GM18520 (cell line): Measurements from ENCODE around the gene DACH1.

Experiments used
- ATAC-seq: cut with Tn5 transposase; IDR thresholded peaks from one replicate; pipeline ENCODE4 v1.9.1; 2021; ENCODE audit not compliant: unreplicated experiment

DACH1 gene

DNA sequence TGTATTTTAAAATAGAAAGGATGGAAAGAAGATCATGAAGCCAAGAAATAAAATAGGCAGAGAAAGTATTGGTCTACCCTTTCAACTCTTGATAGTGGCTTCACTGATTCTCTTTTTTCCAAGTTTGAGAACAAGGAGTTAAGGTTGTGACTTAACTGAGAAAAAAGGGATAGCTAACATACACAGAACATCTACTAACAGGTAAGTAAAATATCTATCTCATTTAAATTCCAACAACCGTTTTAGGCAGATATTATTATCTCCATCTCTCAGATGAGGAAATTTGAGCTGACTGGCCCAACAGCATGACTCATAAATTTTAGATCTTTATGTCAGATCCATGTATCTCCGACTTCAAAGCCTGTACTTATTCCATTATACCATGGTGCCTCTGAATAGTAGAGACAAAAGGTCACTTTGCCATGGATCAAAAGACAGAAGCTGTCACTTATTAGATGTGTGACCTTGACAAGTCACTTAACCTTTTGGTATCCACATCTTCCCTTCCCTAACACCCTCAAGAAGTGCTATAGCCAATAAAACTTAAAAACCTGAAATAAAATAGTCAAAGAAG, 152.1 kb downstream of the DACH1 start:
- ATAC-seq = no peak

DNA sequence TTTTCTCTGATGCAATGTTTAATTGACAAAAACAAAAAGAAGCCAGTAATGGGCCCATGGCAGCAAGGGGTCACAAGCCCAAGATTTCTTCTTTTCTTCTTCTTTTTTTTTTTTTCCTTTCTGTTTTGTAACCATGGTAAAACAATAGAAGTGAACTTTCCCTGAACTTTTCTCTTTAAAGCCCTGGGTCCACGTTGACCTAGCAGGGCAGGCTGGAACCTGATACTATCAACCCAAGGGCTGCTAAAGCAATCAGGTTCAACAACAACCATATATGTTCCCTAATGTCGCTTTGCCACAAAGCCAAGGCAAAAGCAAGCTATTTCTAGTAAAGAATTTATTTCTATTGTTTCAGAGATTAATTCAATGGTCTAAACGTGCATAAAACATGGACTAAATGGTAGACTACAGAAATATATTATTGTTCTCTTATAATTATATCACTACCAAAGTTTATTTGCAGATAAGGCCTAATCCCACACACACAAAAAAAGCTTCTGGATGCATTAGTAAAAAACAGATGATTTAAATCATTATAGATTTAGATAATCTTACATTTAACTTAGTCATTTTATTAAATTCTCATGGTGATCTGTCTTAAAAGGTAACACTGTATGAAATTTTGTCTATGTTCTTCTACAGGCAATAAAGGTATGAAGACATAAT, 153.9 kb downstream of the DACH1 start:
- no peak for ATAC-seq

DNA sequence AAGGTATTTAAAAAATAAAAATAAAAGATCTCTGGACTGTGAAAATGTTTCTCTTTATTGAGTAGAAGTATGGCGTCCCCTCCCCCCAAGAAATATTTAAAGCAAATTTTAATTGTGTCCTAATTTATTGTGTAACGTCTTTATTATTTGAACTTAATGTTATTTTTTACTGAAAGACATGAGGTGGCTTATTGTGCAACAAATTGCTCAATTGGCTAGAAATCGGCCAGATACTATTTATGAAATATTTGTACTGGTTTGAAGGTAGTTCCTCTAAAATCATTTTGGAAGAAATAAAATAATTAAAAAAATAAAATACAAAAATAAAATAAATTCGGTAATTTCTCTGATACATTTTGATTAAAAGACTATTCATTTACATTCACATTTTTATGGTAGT, 162.3 kb downstream of the DACH1 start:
- ATAC-seq = no peak

DNA sequence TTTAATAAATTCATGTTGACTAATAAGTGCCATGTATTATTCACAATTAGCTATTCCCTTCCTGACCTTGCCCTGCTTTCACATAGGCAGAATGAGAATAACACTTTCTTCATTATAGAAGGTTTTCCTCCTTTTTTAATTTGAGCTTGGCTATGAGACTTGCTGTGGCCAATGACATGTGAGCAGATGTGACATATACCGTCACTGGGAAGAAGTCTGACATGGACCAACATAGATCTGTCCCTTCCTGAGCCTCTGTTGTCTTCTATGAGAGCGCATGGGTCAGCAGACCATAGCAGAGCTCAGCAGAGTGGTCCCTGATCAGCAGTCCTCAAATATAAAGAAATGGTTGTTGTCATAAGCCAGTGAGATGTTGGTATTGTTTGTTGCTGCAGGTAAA, 163.9 kb downstream of the DACH1 start:
- no peak for ATAC-seq

DNA sequence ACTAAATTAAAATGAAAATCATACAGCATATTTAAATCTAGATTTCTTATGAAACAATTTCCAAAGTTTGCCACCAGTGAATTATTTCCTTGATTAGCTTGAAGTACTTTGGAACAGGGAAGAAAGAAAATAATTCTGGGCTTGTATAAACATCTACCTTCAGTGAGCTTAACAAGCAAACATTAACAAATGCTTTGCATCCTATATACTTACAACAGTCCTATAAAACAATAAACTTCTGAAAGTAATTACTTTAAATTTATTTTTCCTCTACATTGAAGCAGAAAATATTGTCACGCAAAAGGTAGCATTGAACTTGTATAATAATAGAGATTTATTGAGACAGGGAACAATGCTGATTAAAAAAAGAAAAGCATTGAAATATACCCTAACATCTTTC, 164.8 kb downstream of the DACH1 start:
- ATAC-seq = no peak

DNA sequence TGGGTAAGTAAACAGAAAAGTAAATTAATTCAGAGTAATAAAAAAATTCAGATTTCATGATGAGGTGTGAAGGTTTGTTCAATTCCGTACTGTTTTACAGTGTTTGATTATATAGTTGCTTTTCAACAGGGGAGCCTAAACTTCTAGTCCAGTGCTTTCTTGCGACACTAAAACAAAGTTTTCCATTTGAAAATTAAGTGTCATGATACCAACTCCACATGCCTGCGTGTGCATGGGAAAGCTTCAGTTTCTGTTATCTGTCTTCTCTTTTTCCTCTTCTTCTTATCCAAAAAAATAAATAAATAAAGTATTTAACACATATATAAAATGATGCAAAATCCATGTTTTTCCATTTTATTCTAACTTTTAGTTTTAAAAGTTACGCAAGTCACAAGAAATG, 165.3 kb downstream of the DACH1 start:
- ATAC-seq = no peak

DNA sequence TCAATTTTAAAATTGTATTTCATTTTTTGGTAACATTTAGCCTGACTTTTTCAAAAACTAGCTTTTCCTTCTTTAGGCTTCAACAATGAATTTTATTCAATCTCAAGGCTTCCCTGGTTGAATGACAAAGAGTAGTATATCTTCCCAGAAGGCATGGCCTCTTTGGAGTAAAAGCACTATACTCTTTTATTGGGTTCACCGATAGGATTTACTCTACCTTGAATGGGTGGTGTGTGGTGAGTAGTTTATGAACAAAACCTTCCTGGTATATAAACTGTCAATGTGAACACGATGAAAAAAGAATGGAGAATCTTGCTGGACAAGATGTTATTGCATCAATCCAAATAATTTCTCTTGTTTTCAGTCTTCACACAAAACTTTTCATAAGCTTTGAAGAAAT, 167.7 kb downstream of the DACH1 start:
- no peak for ATAC-seq

DNA sequence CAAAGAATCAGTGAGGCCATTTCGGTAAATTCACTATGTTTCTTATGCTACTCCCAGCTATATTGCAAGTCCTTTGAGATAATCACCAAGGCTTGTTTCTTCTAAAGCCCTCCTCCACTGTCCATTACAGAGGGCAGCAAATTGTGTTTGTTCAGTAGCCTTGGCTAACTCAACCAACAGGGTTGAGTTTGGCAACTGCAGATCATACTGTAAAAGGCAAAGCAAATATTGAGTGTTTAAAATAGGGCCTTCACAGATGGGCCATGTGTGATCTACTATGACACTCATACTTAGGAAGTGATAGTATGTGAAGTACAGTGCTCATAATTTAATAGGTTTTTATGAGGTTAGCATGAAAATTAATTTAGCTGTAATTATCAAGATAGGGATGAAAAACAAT, 171.3 kb downstream of the DACH1 start:
- ATAC-seq = no peak

DNA sequence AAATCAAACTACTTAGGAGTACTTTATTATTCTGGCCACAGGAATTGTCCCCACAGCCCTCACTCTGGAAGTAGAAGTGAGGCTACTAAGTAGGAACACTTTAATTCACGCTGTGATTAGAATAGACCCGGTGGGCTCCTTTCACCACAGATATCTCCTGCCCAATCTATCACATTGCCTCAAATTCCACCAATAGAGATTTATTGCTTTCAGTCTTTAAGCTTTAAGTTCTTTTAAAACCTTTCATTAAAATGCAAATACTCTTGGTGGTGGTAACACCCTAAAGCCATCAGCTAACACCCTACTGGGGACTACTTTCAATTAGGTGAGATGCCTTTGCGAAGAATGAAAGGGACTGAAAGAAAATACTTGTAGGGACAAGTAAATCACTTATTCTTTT, 181.9 kb downstream of the DACH1 start:
- no peak for ATAC-seq

DNA sequence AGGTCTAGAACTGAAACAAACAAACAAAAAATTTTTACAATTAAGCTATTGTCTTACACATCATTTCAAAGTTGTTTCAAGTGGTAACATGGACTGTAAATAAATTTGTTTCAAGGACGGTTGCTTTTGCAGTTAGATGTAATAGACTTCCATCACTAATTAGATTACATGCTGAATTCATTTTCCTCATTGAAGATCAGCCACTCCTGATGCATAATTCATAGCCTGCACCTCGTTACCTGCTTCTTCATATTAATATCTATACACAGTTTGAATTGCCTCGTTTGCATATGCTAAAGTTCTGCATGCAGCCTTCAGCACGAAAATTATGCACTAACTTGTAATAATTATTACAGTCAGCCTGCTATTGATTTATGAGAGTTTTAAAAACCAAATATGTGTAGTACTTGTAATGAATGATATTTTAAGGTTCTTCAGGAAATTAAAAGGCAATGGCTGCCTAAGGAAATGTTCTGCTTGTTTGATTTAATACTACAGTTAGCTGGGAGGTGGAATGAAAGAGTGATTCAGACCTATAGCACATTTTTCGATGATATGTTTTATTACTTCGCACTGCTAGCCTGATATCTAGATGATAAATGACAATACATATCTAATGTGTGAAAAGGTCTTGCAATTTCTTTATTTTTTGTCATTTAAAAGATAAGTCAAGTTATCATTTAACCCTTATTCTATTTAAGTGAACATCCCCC, 184.9 kb downstream of the DACH1 start:
- no peak for ATAC-seq

DNA sequence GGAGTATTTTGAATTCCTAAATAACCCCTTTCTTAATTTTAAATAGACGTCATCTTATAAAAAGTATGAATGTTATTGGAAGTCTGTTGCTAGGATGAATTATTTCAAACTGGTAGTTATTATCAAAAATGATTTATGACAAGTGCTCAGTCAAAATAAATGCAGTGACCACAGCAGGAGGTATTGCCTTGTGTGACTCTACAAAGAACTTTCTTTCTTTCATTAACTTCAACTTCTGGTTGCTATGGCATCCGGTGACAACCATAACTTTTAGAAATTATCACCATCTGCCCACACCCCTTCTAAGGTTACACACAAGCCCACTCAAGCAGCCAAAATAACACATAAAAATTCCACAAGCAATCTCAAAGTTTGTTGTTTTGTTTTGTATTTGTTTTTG, 189.9 kb downstream of the DACH1 start:
- no peak for ATAC-seq

DNA sequence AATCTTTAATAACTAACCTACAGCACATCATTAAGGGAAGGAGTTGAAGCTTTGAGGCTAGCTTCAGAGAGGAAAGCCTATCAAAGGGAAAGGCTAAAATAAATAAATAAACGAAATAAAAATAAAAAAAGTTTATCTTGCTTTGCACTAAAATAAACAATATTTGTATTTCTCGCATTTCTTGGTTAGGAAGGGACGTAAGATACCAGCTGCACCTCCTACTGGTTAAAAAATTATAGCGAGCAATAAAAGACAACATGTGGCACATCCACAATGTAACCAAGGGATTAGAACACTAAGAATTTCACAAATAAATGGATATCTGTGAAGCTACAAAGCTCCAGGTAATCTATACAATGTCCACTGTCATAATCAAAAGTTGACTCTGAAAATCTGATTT, 194.5 kb downstream of the DACH1 start:
- no peak for ATAC-seq

DNA sequence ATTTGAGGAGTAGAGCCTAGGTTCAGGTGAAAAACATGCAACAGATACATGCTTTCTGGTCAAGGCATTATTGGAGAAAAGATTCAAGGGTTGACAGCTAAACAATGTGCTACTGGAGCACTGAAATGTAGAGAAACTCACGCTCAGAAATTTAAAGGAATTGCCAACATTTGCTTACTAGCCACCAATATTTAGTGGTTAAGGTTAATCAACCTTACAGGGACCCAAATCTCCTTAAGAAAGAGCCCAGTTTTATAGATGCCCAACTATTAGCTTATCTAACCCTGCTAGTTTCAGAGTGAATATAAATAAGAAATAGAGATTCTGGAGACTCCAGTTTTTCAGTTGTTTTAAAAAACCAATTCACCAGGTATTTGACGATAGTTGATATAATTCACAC, 203.6 kb downstream of the DACH1 start:
- no peak for ATAC-seq

DNA sequence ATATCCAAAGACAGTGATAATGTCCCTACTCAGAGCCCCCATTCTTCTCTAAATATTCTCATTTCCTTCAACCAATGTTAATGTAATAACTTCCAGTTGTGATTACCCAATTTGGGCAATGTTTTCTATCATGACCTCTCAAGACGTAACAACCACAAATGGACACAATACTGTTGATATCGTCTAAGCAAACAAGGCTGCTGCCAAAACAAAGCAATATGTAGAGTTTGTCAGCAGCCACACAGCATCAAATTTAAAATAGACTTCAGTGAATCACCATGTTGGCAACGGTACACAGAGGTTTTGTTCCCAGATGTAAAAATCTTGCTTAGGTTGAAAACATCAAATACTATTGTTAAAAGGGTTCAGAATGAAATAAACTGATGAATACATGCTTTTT, 205.1 kb downstream of the DACH1 start:
- no peak for ATAC-seq

DNA sequence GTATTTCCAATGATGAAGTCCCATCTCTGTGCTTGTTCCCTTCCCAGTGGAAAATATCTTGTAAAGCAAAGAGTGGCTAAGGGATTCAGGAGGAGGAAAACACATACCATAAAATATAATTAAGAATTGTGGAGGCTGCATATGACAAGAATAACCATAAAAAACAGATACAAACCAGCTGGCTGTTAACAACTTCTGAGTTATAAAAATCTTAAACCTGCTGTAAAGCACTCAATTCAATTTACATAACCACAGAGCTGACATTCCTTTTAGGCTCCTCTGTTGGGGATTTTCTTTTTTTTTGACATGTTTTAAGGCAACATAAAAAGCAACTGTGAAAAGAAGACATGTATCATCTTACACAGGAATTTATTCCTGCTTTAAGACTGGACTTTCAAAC, 207.6 kb downstream of the DACH1 start:
- ATAC-seq = no peak

DNA sequence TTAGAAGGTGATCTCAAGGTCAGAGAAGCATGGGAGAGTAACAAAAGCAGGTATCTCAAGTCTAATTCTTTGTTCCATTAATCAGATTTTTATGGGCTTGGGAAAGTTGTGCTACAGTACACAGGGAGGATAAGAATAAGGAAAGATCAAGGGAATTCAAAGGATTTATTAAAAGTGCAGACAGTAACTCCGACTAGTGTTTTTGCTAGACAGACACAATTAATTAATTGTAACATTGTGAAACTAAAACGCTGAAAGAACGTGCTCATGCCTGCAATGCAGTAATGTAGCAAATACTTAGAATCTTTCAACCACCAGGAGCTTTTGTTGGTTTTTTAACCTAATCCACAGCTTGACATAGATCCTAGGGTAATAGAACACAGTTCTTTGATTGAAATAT, 221.5 kb downstream of the DACH1 start:
- ATAC-seq = no peak

DNA sequence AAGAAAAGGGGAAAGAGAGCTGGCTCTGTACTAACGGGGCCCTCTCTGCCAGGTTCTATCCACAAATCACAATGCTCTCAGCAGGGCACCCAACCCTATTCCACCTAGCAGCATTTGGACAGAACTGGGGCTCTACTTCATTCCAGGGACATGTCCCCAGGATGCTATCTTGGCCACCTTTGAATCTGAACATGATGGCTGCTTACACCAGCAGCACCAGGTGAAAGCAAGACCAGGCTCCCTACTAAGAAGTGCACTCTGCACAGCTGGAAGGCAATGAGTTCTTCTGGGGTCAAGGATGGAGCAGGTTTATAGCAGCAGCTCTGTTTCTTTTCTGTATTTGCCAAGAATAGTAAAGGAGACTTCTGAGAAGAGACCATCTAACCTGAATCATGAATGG, 222.4 kb downstream of the DACH1 start:
- ATAC-seq = no peak

DNA sequence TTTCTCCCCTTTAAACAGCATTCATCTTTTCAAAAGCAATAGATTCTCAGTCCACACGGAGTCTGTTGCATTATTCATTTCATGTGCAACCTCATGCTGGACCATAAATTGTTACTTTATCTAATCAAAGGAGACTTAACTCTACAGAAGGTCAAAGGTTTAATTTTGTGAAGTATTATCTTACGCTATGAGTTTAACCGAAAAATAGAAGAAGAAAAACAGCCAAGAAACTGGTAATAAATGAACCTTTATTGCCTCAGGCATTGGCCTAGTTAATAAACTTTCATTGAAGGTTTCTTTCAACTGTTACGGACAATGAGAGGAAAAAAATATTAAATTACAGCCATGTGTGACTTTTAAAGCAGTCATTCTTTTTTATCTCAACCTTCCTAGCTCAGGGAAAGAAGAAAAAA, 223.6 kb downstream of the DACH1 start:
- no peak for ATAC-seq

DNA sequence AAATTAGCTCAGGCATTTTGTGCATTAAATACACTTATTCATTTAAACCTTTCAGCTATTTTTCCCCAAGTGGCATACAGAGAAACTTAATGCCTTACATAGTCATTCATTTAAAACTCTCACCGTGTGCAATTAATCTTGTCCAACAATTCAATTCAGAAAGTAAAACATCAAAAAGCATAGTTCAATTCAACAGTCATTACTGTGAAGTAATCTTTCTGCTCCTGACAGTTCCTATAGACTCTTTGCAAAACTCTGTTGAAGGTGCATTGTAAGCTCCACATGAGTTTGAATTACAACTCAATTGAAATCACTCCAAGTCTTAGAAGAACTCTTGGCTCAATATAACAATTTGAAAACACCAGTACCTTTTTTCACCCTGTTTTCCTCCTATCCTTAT, 228.3 kb downstream of the DACH1 start:
- no peak for ATAC-seq

DNA sequence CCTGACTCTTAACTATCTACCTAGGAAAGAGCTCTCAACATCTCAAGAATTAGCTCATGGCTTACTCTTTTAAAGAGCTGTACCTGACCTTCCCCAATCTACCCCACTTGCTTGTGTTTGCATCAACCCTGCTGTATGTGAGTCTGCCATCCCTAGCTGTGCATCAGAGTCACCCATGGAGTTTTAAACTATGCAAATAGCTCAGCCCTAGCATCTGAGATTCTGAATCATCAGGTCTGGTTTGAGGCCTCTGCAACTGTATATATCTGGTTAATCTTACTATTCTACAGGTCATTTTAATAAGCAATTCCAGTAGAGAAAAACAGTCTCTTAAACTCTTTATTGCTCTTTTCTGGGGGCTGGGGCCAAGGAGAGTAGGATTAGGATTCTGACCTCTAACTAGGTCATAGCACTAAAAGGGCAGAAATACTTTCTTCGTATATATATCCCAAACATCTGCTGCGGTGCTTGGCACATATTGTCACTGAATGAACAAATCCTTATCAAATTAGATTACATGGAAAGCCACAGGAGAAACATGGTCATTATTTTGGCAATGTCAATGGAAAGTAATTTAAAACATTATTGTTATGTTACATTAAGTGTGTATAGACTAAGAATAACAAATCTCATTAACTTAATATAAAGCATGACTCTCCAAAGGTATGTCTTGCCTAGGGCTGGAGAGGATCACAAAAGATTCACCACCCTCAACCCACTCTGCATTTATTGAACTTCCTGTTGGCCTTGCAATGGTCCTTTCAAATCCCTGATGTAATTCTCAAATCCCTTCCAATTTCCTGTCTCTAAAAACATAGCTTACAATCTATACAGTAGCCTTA, 232.2 kb downstream of the DACH1 start:
- no peak for ATAC-seq

DNA sequence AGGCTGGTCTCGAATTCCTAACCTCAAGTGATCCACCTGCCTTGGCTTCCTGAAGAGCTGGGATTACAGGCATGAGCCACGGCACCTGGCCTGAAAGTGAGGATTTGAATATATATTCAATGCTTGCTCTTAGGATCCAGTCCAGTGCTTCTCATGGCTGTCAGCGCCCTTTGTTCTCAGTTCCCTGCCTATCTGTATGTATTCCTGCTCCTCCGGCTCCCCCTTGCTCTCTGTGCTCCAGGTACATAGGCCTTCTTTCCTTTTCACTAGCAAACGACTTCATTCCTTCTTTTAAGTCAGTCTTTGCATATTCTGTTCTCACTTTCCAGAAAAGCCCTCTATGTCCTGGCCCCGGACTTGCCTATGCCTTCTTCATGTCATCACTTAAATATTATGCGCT, 232.8 kb downstream of the DACH1 start:
- no peak for ATAC-seq

DNA sequence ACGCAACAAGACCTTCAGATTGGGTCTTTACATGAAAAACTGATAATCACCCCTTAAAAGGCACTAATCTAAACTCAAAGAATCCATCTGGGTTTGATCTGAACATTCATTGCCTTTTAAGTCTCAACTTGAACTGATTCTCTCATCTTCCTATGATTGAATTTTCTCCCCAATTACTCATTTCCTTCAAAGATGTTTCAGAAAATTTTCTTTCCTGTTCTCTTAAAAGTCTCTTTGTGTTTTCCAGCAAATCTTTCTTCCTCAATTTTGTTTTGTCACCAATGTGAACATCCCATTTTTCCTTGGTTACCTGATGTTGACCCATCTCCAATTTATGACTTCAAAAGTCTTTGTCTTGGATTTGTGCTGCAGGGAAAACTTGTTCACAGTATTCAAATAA, 234.3 kb downstream of the DACH1 start:
- no peak for ATAC-seq
